ENCODE data around the gene MRPS33.
"Not testable (repeated sequence)": the region's sequence is repeated elsewhere in the genome, so short reads cannot be mapped to it uniquely, and the experiment has no call there.

Gene MRPS33

DNA sequence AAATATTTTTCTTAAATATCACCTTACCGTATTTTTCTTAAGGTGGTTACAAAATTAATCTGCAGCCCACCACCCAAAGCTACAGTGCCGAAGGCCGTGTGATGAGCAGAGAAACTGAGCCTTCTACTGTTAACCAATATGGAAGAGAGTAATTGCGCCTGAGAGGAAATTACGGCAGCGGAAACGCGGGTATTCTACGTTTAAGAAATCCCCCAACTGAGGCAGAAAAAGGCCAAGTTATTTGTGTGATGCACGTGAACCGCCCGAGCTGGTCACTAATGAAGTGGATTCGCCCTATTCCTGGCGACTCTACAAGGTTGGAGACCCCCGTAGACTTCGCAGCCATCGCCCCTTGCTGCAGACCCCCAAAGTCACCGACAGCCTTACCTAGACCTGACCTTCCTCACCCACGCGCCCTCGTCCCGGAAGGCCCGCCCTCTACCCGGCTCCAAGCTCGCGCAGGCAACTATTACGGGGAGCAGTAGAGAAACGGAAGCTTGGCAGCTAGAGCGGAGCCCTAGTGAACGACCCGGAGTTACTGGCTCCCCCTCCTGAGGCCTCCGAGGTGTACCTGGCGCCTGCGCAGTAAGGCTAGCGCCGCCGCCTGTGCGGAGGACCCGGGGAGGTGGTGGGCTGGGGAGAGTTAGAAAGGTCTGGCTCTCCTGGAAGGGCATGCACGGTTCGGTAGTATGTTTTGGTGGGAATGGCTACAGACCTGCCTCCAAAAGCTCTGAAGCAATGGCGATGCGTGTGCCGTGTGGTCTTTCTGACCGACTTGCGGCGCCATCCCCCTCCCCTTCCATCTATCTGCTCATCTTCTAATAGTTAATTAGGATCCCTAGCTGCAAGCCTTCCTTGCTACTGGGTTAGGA, at the start of gene MRPS33:
Gene MRPS33 (minus strand): TSS at position 429 of the 872 bp plus-strand sequence. CDS start 4,319 bp downstream, outside the sequence.
- peak; percentile 98 for DNase-seq (ENCODE audit: low spot score)

DNA sequence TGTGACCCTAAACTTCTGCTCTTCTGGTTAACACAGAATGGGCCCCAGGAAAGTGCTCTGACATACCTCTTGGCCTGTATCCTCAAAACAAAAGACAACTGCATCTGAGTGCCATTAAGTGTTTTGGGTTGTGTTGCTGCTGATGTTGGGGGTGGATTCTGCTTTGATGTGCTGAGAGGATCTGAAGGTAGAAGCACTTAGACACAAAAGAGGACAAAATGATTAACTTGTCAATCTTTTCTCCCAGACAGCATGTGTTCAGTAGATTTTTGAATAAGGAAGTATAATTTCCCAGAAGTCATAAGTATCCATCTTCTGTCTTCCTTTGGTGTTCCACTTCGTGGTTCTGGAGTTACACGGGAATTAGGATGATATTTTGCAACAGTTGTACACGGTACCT, 43.0 kb upstream of the MRPS33 start:
- DNase-seq (ENCODE audit: low spot score) = no peak

DNA sequence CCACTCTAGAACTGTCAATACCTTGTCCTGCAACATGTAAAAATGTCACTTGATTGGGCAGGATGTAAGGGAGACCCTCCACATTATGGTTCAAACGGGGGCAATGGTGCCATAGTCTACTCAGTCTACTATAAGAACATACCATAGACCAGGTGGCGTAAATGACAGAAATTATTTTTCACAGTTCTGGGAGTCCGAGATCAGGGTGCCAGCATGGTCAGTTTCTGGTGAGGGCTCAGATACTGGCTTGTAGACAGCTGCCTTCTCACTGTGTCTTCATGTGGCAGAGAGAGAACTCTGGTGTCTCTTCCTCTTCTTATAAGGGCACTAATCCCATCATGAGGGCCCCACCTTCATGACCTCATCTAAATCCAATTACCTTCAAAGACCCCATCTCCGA, 40.4 kb upstream of the MRPS33 start:
- DNase-seq (ENCODE audit: low spot score) = no peak

DNA sequence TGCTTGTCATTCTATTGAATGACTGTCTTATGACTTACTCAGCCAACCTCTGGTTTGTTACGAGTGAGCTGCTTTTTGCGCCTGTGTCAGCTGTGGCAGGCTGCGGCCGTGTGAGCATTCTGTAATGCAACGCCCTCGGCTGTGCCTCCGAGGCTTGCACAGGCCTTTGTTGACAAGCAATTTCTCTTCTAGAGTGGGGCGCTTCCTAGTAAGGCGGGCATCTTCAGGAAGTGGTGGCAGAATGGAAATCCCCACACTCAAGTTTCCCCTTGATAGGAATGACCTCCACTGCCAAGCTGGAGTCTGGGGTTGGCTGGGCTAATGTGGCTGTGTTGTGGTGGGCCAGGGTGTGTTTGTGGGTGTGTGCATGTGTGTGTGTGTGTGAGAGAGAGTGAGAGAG, 38.9 kb upstream of the MRPS33 start:
- DNase-seq (ENCODE audit: low spot score) = no peak

DNA sequence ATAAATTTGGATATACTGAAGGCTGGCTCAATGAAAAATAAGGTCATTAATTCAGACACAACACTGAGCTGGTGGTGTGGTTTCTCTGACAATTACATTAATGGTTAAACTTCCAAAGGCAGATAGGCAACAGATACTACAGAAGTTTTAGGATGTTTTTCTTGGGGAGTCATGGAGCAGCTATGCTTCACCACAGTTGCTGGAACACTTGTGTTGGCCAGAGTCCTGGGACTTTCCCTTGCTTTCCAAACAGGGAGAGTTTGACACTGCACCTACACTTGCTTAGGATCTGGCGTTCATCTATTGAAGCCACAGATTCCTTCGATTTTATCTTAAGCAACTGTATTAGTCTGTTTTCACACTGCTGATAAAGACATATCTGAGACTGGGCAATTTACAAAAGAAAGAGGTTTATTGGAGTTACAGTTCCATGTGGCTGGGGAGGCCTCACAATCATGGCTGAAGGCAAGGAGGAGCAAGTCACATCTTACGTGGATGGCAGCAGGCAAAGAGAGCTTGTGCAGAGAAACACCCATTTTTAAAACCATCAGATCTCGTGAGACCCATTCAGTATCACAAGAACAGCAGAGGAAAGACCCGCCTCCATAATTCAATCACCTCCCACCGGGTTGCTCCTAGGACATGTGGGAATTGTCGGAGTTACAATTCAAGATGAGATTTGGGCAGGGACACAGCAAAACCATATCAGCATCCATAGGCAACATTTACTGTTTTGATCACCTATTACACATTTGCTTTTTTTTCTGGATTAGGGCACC, 31.3 kb upstream of the MRPS33 start:
- no peak for DNase-seq (ENCODE audit: low spot score)

DNA sequence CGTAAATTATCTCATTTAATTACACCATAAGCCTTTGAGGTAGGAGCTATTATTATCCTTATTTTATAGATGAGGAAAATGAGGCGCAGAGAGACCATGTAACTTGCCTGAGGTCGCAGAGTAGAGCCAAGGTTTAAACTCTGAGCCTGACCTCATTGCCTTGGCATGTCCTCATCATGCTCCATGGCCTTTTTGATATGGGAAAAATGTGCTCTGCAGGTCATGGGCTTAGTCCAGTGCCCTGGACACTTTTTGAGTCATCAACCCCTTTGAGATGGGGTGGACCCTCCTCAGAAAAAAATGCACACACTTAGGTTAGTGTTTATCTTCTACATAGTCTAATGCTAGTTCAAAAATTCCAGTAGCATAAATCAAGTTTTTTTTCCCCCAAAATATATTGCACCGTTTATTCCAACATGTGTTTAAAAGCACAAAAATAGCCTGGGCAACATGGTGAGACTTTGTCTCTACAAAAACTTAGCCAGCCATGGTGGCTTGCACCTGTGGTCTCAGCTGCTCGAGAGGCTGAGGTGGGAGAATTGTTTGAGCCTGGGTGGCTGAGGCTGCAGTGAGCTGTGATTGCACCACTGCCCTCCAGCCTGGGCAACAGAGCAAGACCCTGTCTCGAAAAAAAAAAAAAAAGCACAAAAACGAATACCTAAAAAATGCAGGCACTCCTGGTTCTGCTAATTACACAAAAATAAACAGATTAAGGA, 30.5 kb upstream of the MRPS33 start:
- DNase-seq (ENCODE audit: low spot score) = no peak

DNA sequence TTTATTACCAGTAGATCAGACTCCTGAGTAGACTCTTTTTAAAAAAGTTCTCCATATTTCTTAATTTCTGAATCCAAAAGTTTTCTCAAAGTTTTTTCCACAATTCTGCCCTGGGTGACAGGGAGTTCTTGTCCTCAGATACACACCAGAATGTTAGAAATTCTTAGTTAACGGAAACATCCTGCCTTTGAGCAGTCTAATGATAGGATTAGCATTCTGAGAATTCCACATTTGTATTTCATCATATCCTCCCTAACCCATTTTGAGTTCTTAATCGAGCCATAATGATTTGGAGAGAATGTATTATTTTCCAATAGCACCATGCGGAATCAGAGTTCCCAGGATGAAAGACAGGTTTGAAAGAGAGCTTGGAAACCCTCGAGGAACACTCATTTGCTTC, 28.9 kb upstream of the MRPS33 start:
- DNase-seq (ENCODE audit: low spot score) = no peak

DNA sequence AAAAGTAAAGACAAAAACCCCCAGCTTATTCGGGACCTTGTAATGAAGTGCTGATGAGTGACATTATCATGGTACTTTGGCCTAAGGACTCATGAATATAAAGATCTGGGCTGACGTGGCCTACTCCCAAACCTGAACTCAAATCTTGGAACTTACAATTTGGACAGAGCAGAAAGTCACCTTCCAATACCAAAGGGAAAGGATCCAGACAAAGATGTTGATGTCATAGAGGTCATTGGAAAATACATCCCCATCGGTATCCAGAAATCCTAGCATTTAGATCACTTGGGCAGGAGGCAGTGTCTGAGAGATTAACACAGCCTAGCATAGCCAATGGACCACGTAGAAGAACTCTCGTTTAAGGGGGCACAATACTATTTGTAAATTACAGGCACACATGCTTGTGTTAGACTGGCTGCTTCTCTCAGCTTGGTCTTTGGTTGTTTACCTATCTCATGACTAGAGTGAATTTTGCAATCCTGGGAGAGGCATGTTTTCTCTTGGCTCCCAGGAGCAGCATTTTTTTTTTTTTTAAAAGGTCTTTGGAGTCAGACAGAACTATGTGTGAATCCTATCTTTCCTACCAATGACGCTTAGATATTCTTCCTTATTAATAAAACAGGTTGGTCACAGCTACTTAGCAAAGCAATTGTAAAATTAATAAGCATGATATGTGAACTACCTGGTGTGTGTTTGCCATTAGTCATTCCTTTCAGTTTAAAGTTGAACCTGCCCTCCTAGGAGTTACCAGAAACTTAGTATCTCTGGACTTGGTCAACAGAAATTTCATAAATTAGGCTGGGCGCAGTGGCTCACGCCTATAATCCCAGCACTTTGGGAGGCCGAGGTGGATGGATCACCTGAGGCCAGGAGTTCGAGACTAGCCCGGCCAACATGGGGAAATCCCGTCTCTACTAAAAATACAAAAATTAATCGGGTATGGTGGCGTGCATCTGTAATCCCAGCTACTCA, 27.8 kb upstream of the MRPS33 start:
- no peak for DNase-seq (ENCODE audit: low spot score)

DNA sequence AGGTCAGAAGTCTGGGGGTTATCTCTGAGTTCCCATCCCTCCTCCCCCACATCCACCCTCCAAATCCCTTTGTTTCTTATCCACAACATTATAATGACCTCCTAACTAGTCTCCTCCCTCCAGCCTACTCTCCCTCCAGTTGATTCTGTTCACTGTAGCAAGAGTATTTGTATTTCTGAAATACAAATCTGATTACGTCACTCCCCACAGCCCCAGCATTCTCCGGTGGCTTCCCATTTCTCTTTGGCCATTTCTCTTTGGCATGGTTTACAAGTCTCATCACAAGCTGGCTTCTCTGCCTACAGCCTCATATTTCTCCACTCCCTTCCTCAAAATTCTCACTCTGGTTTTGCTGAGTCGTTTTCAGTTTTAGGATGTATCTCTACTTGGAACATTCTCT, 24.6 kb upstream of the MRPS33 start:
- DNase-seq (ENCODE audit: low spot score) = no peak

DNA sequence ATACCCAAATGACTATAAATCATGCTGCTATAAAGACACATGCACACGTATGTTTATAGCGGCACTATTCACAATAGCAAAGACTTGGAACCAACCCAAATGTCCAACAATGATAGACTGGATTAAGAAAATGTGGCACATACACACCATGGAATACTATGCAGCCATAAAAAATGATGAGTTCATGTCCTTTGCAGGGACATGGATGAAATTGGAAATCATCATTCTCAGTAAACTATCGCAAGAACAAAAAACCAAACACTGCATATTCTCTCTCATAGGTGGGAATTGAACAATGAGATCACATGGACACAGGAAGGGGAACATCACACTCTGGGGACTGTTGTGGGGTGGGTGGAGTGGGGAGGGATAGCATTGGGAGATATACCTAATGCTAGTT, 23.3 kb upstream of the MRPS33 start:
- DNase-seq (ENCODE audit: low spot score) = not testable (repeated sequence)

DNA sequence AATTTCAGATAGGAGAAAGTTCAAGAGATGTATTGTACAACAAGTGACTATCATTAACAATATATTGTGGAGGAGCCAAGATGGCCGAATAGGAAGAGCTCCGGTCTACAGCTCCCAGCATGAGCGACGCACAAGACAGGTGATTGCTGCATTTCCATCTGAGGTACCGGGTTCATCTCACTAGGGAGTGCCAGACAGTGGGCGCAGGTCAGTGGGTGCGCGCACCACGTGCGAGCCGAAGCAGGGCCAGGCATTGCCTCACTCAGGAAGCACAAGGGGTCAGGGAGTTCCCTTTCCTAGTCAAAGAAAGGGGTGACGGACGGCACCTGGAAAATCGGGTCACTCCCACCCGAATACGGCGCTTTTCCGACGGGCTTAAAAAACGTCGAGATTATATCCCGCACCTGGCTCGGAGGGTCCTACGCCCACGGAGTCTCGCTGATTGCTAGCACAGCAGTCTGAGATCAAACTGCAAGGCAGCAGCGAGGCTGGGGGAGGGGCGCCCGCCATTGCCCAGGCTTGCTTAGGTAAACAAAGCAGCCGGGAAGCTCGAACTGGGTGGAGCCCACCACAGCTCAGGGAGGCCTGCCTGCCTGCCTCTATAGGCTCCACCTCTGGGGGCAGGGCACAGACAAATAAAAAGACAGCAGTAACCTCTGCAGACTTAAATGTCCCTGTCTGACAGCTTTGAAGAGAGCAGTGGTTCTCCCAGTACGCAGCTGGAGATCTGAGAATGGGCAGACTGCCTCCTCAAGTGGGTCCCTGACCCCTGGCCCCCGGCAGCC, 18.0 kb upstream of the MRPS33 start:
- DNase-seq (ENCODE audit: low spot score) = not testable (repeated sequence)

DNA sequence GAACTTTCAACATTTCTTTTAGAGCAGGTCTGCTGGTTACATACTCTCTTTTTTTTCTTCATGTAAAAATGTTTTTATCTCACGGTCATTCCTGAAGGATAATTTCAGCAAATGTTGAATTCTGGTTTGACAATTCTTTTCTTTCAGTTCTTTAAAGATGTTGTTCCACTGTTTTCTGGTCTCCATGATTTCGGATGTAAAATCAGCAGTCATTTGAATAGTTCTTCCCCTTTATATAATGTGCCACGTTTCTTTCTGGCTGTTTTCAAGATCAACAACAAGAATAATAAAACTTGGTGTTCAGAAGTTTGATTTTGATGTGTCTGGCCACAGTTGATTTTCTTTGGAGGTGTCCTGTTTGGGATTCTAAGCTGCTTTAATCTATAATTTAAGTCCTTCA, 14.0 kb upstream of the MRPS33 start:
- no peak for DNase-seq (ENCODE audit: low spot score)

DNA sequence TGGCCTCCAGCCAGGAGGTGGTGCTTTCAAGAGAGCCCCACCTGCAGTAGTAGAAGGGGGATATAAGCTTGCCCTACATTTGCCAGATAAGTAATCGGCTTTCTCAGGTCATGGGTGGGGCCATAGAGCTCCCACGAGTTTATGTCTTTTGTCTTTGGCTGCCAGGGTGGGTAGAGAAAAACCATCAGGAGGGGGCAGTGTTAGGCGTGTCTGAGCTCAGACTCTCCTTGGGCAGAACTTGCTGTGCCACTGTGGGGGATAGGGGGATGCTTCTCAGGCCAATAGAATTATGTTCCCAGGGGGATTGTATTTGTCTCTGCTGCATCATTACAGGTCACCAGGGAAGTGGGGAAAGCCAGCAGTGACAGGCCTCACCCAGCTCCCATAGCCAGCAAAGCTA, 12.3 kb upstream of the MRPS33 start:
- DNase-seq (ENCODE audit: low spot score) = no peak

DNA sequence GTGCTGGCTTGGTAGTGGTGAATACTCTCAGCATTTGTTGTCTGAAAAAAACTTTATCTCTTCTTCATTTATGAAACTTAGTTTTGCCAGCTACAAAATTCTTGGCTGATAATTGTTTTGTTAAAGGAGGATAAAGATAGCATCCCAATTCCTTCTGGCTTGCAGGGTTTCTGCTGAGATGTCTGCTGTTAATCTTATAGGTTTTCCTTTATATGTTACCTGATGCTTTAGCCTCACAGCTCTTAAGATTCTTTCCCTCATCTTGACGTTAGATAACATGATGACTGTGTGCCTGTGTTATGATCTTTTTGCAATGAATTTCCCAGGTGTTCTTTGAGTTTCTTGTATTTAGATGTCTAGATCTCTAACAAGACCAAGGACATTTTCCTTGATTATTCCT, 9.9 kb upstream of the MRPS33 start:
- DNase-seq (ENCODE audit: low spot score) = no peak

DNA sequence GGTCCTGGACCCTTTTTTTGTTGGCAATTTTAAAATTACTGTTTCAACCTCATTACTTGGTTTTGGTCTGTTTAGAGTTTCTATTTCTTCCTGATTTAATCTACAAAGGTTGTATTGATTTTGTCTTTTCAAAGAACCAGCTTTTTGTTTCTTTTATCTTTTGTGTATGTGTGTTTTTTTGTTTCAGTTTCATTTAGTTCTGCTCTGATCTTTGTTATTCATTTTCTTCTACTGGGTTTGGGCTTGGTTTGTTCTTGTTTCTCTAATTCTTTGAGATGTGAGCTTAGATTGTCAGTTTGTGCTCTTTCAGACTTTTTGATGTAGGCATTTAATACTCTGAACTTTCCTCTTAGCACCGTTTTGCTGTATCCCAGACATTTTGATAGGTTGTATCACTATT, 8.5 kb upstream of the MRPS33 start:
- no peak for DNase-seq (ENCODE audit: low spot score)

DNA sequence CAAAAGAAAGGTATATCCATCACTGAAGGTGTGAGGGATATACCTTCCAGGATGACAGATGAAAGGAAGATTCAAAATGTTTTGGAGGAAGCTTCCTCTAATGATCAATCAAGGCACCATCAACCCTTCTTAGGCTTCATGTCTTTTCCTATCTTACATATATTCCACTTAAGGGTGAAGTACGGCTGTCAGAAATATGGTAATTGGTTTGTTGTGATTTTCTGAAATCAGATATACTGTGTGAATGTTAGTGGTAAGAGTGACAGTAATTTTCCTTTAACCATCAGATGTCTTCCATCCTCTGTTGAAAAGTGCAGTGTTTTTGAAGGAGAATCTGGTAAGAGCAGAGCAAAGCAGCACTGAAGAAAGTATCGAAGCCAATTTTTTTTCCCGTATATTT, 2.8 kb upstream of the MRPS33 start:
- DNase-seq (ENCODE audit: low spot score) = no peak

DNA sequence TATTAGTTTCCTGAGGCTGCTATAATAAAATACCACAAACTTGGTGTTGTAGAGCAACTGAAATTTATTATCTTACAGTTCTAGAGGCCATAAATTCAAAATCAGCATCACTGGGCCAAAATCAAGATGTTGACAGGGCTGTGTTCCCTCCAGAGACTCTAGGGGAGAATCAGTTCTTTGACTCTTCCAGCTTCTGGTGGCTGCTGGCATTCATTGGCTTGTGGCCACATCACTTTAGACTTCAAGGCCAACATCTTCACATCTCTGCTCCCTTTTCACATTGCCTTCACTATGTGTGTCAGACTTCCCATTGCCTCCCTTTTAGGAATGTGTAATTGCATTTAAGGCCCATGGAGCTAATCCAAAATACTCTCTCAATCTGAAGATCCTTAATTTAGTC, 1.6 kb upstream of the MRPS33 start:
- no peak for DNase-seq (ENCODE audit: low spot score)

DNA sequence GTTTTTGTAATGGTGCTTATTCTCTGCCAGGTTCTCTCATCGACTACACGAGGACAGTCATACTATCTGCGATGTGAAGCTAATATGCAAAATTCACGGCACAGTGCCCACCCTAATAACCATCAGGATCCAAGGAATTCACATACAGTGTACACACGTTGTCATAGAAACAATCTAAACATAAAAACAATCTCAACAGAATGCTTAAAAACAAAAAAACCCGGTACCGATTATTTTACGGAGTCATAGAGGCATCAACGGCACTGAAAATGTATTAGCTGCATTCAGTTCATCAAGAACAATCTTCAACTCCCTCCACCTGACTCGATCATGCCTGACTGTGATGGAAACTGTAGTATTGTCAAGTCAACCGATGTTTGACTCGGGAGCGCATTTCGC, 628 bp downstream of the MRPS33 start:
- peak; percentile 9 for DNase-seq (ENCODE audit: low spot score)

DNA sequence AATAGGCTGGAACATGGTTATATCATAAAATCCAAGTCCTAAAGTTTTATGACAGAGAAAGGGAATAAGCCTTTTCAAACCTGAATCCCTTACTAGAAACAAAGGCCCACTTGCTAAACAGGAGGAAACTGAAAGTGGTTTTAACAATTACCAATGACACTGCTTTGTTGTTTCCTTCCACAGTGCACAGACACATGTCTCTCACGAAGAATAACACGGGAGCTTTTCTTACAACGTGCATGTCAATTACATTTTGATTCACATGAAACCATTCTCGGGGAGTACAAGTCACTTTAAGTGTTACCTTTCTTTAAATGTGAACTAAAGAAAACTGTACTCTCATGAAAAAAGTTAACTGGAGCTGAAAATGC, 1.4 kb downstream of the MRPS33 start:
- DNase-seq (ENCODE audit: low spot score) = no peak

DNA sequence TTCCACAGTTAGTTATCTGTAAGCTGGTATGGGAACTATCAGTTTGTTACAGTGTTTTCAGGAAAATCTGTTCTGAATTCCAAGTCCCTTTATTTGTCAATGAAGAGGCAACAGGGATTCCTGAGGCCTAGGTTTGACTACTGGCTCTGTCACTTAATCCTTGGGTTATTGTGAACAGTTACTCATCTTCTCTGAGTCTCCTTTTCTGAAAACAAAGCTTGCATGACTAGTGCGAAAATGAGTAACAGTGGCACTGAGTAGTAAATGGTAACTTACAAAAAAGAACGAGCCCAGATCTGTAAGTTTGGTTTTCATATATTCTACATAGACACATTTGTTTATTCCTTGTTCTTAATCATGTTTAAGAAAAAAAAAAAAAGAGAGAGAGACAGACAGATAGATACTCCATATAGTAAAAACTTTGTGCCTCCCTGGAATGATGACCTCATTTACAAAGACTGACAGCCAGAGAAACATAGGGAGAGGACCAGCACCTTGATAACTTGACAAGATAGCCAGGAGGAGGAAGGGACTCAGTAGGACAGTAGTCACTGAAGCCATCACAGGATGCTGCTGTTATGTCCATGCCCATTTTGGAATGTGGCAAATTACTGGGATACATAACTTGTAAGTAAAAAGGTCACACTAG, 1.9 kb downstream of the MRPS33 start:
- DNase-seq (ENCODE audit: low spot score) = no peak

All from globus pallidus (tissue), 1 donor.